Cerebellar cortex (tissue), 1 donor: Measurements from ENCODE around the gene GRIA4.
A peak's percentile ranks its signal among the peaks of the same experiment; 100 is the strongest.
"Not testable (repeated sequence)": the region's sequence is repeated elsewhere in the genome, so short reads cannot be mapped to it uniquely, and the experiment has no call there.

Experiments used
- DNase-seq: peaks from one replicate; pipeline ENCODE4 v3.0.0-alpha.2; 2015; ENCODE audit warnings: low spot score

The GRIA4 gene

DNA sequence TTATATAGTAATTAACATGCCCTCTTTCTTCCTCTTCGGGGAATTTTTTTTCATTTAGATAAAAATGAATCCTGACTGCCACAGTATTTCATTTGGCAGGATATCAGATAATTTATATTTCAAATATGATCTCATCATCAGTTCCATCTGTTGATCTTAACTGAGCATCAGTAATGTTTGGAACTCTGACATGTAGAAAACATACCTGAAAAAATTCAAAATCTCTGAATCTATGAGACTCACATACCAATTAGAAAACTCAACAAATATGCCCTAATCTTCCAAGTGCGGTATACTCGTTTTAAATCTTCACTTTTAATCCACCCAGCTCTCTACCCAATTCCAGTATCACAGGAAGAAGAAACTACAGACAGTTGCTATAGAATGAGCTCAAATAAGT is 250.2 kb downstream of the GRIA4 start:
- no peak for DNase-seq

DNA sequence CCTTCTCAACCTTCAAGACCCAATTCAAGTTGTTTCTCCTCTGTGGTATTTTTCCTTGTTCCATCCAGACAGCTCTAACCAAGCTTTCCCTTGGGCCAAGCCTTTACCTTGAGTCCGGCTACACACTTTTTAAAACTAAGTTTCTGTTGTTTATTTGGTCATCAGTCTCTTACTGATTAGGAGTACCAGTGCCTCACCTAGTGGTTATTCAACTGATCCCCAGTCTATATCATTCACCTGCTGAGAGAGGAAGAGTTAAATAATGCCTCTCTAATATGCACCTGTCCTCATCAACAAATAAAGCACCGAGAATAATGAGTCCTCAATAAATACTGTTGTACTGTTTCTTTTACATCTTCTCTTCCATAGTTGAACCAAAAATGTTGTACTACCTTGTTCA is 251.4 kb downstream of the GRIA4 start:
- no peak for DNase-seq

DNA sequence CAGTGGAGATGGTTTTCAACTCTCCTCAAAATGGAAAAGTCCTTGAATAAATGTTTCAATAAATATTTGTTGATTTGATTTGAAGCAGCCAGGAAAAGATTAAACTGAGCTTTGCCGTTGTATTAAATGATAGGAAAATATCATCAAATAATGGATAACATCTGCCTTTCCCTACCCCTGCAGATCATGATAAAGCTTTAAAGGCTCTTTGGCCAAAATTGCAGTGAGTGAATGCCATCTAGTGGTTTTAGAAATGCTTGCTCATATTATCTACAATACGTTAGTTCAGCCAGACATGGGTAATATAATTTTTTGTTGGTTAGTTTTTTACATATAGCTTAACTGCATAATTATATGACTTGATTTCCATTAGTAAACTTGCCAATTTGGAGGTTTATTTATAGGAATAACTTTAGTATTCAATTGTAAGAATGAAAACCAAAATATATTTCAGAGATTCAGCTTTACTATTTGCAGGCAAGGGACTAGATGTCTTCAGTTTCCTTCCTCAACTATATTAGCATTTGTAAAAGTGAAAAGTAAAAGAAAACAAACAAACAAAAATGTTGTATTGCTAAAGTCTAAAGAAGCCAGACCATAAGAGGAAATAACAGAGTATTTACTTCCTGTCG is 253.0 kb downstream of the GRIA4 start:
- peak; percentile 87 for DNase-seq

DNA sequence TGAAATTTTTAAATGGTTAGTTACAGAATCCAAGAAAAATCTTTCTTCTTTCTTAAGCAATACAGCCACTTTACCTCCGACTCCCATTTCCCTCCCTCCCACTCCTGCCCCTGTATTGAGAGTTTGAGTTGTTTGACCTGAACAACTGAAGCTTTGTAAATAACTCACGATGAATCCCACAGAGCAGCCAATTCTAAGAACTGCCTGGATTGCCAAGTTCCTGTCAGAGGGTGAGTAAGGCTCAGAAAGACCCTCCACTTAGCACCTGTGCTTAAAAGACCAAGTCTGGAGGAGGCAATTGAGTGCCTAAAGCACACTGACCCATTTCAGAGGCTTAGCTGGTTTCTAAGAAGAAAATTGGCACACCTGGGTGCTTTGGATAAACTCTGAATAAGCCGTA is 253.7 kb downstream of the GRIA4 start:
- DNase-seq: no peak

DNA sequence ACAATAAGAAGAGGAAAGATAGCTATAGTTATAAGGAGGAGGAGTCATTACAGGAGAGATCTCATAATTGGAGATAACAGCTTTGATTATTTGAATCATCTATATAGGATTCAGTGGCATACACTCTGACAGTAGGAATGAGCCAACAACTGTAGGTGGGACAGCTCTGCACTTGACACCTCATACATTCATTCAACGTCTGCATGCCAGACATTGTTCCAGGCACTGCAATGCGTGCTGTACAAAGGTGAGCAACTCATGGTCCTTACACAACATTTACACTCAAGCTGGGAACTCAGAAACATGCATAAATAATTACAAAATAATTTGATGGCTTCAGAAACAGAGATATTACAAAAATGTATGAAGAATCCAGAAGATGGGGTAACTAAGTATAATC is 257.9 kb downstream of the GRIA4 start:
- no peak for DNase-seq

DNA sequence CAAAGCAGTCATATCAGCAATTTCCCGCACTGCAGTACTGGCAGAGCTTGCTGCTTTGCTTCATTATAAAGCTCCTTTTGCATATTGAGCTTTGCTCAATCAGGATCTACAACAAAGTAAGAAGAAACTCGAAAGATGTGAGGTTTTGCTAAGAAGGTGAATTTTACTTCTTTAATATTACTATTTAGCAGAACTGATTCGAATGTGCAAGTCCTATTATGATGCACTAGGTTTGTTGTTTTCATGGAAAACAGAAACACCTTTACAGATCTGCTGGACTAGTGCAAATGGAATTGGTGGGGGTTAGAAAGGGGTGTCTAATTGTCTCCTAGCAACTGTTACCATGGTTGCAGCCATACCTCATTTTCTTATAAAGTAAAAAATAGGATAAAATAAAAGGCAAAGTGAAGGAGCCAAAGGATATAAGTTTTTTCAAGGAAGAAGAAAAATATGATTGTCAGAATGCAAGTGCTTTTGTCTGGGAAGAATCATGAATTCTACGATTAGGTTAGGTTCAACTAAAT is 259.0 kb downstream of the GRIA4 start:
- peak; percentile 44 for DNase-seq

DNA sequence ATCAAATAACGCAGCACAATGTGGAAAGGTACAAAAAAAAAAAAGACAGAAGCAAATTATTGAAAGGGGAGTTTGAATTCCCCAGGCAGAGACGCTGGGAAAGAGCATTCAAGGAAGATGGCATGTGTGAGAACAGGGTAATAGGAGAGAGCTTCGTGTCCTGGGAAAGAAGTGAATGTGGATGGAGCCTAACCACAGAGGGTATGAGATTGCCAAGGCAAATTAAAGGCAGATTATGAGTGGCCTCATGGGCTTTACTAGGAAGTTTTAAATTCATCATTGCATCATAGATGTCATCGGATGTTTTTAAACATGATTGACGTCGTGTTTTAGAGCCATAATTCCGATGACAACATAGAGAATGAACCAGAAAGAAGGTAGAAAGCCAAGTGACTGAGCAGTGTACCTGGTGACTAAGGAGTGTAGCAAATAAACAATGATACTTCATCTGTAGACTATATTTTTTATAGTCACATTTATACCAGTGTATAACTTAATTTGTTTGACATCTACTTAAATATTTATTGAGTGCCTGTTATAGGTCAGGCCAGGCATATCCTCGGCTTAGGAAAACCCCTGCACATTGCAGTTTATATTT is 260.7 kb downstream of the GRIA4 start:
- no peak for DNase-seq

DNA sequence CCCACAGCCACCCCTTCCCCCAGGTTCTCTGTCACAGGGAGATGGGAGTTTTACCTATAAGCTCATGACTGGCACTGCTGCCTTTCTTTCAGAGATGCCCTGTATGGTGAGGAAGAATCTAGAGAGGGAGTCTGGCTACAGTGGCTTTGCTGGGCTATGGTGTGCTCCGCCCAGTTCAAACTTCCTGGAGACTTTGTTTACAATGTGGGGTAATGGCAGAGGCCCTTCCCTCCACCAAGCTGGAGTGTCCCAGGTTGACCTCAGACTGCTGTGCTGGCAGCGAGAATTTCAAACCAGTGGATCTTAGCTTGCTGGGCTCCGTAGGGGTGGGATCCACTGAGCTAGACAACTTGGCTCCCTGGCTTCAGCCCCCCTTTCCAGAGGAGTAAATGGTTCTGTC is 268.6 kb downstream of the GRIA4 start:
- no peak for DNase-seq

DNA sequence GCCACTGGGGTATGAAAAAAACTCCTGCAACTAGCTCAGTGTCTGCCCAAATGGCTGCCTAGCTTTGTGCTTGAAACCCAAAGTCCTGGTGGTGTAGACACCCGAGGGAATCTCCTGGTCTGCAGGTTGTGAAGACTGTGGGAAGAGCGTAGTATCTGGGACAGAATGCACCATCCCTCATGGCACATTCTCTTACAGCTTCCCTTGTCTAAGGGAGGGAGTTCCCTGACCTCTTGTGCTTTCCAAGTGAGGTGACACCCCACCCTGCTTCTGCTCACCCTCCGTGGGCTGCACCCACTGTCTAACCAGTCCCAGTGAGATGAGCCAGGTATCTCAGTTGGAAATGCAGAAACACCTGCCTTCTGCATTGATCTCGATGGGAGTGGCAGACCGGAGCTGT is 269.1 kb downstream of the GRIA4 start:
- DNase-seq: not testable (repeated sequence)

DNA sequence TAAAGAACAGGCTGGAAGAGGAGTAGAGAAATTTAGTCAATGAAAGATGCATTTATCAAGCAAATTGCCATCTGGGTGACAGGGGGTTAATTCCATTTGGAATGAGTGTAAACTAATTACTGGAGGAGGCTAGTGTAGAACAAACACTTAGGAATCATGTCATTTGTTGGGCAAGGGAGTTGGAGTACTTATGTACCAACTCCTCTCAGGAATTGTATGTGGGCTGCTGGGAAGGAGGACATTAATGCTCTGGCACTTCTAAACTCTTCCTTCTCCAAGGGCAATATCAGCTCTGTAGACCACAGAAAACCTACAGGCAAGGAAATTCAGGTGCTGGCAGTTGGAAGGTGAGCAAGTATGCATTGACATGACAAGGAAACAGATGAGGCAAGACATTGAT is 271.2 kb downstream of the GRIA4 start:
- DNase-seq: no peak

DNA sequence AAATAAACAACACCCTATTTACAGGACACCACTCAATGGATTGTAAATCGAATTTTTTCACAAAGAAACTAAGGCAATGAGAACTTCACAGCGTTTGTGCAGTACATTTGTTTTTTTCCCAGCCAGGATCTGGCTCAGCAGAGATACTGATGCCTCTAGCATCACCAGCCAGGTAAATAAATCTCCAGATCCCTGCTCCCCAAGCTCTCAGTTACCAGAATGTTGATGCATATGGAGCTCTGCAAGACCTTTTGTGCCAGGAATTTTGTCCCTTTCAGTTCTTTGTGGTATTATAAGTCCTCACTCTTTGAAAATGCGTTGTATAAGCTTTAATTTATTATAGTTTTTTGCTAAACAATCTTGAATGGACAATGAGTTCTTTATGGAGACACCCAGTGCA is 274.6 kb downstream of the GRIA4 start:
- peak; percentile 64 for DNase-seq

DNA sequence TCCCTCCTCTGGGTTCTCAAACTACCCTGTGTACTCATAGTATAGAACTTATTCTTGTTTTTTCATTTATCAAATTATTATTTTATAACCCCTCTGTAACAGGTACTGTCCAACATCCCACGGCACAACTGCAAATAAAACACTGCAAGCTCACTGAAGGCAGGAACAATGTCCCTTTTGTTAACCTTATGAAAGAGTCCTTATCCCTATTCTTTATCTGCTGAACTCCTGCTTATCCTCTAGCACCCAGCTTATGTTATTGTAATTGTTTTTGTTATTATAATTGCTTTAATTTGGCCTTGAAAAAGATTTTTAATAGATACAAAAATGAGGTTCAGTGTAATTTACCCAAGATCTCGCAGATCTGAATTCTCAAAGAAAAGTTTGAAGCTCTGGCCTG is 281.8 kb downstream of the GRIA4 start:
- no peak for DNase-seq

DNA sequence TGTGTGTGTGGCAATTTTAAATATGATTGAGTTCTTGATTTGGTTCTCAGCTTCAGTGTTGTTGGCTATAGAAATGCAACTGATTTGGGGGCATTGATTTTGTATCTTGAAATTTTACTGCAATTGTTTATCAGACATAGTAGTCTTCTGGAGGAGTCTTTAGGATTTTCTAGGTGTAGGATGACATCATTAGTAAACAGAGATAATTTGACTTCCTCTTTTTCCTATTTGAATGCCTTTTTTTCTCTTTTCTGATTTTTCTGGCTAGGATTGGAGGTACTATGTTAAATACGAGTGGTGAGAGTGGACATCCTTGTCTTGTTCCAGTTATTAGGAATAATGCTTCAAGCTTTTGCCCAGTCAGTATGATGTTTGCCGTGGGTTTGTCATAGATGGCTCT is 287.3 kb downstream of the GRIA4 start:
- no peak for DNase-seq

DNA sequence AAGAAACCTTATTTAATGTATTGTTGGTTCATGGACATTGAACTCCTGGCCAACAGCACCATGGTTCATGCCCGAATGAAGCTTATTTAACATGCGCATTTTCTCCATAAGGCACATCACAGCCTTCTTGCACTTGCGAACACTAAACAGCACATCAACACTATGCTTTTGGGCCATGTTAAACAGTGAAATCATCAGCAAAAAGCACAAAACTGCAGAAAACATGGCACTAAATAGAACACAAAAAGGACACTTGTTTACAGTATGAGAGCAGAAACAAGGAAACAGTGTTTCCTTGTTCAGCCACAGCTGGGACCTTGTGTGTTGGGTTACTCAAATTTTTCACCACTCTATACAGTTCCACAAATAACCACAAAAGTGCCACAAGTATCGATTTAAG is 289.9 kb downstream of the GRIA4 start:
- DNase-seq: no peak

DNA sequence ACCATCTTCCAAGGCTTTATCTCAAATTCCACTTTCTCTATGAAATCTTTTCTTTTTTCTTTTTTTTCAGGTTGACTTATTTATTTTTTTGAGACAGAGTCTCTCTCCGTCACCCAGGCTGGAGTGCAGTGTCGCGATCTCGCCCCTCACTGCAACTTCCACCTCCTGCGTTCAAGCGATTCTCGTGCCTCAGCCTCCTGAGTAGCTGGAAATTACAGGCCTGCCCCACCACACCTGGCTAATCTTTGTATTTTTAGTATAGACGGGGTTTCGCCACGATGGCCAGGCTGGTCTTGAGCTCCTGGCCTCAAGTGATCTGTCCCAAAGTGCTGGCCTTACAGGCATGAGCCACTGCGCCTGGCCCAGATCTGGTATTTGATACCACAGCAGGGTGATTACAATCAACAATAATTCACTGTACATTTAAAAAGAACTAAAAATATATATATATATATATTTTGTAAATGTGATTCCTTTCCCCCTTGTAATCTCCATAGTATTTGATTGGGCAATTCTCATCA is 290.7 kb downstream of the GRIA4 start:
- DNase-seq: no peak

DNA sequence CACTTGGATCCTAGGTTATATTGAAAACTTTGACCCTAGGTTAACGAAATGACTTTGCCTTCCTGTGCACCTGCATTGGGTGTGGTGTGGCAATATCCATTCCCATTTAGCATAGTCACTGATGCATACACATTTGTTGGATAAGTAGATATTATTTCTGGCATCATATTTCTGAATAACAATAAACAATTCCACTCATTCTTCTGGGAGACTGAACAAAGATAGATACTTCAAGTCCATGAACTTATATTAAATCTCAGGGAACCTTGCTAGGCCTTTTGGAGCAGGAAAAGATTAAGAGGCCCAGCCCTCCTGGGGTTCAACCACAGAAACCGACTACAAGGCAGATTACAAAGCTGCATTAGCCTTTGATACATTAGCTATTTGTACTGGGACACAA is 293.2 kb downstream of the GRIA4 start:
- DNase-seq: no peak

DNA sequence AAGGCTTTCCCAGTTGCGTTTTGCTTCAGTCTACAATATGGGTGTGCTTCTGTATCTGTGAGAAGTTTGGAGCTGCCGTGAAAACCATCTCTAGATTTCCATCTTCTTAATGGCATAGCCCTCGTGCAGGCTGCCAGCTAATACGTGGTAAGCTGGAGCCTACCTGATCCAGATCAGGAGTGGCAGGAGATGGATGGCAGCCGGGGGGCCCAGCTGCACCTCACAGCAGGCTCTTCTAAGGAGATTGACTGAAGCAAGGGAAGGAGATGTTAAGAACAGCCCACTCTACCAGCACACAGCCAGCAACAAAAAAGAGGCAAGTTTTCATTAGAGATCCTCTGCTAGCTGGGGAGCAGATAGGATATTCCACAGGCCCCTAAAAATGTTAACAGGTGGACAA is 296.6 kb downstream of the GRIA4 start:
- DNase-seq: peak; percentile 69

DNA sequence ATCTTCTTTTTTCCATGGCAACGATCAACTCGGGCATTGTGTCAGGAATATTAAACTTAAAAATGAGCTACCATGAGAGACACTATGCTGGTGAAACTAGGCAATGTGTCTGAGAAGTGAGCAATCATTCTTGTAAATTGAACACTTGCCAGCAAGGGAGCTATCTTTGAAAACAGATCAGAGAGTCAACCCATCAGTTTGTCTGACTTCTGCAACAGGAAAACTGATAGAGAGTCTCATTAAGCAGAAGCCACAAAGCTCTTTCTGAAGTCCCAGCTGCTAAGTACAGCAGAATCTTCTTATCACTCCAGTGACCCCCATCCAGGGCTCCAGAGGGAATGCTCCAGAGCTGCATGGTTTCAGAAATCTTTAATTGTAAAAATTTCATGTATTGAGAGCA is 297.4 kb downstream of the GRIA4 start:
- DNase-seq: no peak

DNA sequence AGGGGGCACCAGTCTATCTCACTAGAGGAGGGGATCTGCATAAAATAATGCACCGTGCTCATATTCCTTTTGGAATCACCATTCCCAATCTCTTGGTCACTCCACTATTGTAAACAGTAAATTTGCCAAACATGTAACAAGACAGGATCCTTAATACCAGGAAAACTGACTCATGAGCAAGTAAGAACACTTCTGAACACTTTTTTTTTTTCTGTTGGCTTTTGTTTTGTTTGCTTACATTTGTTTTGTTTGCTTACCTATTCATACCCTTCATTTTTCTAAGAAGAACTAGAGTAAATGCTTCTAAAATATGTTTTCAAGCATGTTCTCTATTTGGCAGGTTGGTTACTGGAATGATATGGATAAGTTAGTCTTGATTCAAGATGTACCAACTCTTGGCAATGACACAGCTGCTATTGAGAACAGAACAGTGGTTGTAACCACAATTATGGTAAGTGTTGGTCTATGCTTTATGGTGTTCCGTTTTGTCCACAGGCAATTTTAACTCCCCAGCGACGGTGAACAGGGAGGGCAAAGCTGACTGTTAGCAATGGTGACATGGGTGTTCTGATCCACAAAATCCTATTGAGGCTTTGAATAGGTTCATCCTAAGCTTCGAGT is 300.3 kb downstream of the GRIA4 start:
- DNase-seq: no peak

DNA sequence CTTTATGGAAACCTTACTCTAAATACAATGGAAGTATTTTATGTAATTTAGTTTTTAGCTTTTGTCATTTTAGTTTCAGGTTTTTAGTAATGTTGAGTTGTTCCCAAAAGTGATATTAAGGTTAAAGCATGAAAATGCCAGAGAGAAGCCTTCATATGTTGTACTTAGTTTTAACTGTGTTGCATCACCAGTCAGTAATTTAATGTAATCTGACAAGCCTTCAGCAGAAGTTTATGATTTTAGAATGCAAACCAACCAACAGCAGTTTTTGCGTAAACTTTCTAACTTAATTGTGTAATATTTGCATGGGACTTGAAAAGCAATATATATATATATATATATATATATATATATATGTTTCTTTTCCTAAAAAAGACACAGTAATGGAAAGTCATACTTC is 301.6 kb downstream of the GRIA4 start:
- DNase-seq: no peak

DNA sequence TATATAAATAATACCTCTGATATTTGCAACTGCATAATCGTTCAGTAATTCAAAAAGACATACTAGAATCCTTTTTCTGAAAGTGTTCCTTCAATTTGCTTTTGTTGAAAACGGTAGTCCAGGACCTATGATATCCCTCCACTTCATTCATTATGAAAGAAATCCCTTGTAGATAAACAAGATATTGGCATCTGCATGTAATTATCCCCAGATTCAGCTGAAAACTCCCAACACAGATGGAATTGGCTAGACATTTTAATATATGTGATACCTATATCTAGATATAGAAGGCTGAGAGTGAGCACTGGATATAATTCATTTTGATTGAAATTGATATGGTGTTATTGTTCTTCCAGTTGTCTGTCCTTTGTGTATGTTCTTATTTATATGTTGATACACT is 302.8 kb downstream of the GRIA4 start:
- no peak for DNase-seq

DNA sequence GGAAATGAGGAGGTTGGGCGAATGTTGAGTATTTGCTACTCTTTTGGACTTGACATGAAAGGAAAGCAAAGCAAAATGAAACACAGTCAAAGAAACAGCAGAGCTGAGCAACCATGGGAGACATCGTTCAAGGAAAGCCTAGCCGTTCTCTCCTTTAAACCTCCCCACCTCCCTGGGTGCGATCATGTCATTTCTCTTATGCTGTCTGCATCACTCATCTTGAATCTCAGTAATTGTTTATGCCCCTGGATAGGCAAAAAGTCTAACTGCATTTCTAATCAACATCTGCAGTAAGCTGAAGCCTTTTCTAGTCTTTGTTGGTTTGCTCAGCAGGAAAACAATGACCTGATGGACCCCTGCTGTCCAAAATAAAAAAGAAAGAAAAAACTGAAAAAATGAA is 305.1 kb downstream of the GRIA4 start:
- no peak for DNase-seq

DNA sequence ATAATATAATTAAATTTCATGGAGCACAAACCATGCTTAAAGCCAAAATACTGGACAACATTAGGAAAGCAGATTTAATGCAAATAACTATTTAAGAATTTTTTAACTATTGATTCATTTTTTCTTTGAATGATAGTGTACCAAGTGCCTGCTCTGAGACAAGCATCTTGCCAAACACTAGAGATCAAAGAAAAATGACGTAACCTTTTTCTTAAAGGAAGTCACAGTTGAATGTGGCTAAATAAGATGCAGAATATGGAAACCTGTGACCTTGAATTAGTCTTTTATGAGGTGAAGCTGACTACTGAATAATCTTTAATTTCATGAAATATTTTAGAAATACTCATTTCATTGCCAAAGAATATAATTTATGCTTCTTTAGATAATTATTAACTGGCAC is 308.2 kb downstream of the GRIA4 start:
- DNase-seq: no peak
